ENCODE data around the gene USE1. TPM values are rescaled to one million over a fixed set of nuclear protein-coding genes. Genes with fewer than 3 reads are reported as not detected.
A peak's percentile ranks its signal among the peaks of the same experiment; 100 is the strongest.

Gene USE1
- total RNA-seq, 1 experiment from 2014 or later, result 11.8 TPM

DNA sequence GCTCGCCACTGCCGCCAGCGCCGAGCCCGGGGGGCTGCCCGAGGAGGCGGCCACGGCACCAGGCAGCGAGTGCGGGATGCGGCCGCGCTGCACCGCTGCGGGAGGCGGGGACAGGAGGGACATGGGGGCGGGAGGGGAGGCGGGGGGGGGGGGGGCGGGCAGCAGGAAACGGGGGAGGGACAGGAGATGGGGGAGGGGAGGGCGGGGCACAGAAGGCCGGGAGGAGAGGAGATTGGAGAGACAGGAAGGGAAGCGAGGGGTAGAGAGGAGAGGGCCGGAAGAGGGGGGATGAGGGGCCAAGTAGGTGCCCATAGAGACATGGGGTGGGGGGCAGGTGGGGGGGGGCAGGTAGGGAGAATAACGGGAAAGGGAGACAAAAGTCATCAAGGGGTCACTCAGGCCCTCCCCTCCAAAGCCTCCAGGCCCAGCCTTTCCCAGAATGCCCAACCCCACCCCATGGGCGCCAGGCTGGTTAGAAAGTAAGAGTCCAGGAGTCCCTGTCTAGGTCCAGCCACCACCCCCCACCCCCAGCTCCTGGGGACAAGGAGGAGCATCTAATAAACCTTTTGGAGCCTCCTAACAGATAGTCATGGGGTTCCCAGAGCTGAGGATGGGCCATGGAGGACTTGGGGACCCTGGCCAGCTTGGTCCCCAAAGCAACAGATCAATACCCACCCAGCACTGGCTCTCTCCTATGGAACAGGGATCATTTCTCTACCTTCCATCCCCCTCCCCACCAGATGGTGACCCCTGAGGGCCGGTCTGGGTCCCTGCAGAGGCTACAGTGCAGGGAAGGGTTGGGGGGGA is 21.0 kb downstream of the USE1 start:
- intact Hi-C loops (cut with micrococcal nuclease; ENCODE audit: unreplicated experiment), result no loop called here
- Mint-ChIP-seq H3K4me3 (ENCODE audit: low read depth, unreplicated experiment) (peak overlapping the region; percentile 63), H3K27ac (ENCODE audit: unreplicated experiment) (no peak overlapping the region), H3K27me3 (ENCODE audit: unreplicated experiment) (no peaks in the 10 kb centered on the region), H3K9me3 (ENCODE audit: low read depth, unreplicated experiment) (no peaks in the 10 kb centered on the region), H3K4me1 (ENCODE audit: low read depth, unreplicated experiment) (peaks cover 8% of the 10 kb centered on the region), H3K36me3 (ENCODE audit: insufficient read depth, unreplicated experiment) (peaks cover 41% of the 10 kb centered on the region)
- CTCF ChIA-PET, result no interaction called here
- BruUV-seq (replicated peaks), result no TSS peak
- DNase-seq, result no peak
- TF ChIP-seq, protein P1, sequence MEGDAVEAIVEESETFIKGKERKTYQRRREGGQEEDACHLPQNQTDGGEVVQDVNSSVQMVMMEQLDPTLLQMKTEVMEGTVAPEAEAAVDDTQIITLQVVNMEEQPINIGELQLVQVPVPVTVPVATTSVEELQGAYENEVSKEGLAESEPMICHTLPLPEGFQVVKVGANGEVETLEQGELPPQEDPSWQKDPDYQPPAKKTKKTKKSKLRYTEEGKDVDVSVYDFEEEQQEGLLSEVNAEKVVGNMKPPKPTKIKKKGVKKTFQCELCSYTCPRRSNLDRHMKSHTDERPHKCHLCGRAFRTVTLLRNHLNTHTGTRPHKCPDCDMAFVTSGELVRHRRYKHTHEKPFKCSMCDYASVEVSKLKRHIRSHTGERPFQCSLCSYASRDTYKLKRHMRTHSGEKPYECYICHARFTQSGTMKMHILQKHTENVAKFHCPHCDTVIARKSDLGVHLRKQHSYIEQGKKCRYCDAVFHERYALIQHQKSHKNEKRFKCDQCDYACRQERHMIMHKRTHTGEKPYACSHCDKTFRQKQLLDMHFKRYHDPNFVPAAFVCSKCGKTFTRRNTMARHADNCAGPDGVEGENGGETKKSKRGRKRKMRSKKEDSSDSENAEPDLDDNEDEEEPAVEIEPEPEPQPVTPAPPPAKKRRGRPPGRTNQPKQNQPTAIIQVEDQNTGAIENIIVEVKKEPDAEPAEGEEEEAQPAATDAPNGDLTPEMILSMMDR (IDR thresholded peaks at IDR 0.05; ENCODE audit: unreplicated experiment), result no peak

GRCh38 chr19:17236811-17237543 is 21.8 kb downstream of the USE1 start:
- H3K27me3 Mint-ChIP-seq (ENCODE audit: unreplicated experiment), result no peaks in the 10 kb centered on the region
- TF ChIP-seq, protein P1 (IDR thresholded peaks at IDR 0.05; ENCODE audit: unreplicated experiment), result no peak
- intact Hi-C loops (cut with micrococcal nuclease; ENCODE audit: unreplicated experiment), result no loop called here
- H3K36me3 Mint-ChIP-seq (ENCODE audit: insufficient read depth, unreplicated experiment), result peaks cover 33% of the 10 kb centered on the region
- no peak overlapping the region for H3K27ac Mint-ChIP-seq (ENCODE audit: unreplicated experiment)
- peaks cover 8% of the 10 kb centered on the region for H3K4me1 Mint-ChIP-seq (ENCODE audit: low read depth, unreplicated experiment)
- no peaks in the 10 kb centered on the region for H3K9me3 Mint-ChIP-seq (ENCODE audit: low read depth, unreplicated experiment)
- no TSS peak for BruUV-seq (replicated peaks)
- DNase-seq, result no peak
- no peak overlapping the region for H3K4me3 Mint-ChIP-seq (ENCODE audit: low read depth, unreplicated experiment)
- CTCF ChIA-PET, result no interaction called here

DNA sequence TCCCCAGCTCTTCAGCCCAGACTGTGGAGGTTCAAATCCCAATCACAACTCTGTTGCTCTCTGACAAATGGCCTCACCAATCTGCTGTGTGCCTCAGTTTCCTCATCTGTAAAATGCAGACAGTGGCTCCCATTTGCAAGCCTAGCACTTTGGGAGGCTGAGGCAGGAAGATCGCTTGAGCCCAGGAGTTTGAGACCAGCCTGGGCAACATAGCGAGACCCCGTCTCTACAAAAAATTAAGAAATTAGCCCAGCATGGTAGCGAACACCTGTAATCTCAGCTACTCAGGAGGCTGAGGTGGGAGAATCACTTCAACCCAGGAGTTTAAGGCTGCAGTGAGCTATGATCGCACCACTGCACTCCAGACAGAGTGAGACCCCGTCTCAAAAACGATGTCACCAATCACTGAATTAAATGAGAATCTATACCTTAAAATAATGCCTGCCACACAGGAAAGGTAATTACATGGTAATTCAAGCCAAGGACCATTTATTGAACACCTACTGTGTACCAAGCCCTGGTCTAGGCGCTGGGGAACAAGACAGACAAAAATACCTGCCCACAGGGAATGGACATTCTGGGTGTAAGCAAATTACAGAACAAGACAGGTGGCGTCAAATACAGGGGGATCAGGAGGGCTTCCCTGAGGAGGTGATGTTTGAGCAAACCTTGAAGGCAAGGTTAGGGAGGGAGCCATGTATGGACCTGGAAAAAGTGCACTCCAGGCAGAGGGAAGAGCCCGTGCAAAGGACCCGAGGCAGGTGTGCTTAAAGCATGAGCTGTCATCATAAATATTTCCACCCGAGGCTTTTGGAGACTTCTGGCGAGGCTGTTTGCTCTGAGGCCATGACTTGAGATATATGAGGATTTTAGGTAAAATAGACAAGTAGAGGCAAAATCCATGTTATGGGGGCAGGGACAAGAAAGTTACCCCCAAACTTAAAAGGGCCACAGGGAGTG is 22.9 kb downstream of the USE1 start:
- no peak overlapping the region for H3K4me3 Mint-ChIP-seq (ENCODE audit: low read depth, unreplicated experiment)
- TF ChIP-seq, protein P1 (IDR thresholded peaks at IDR 0.05; ENCODE audit: unreplicated experiment), result no peak
- H3K9me3 Mint-ChIP-seq (ENCODE audit: low read depth, unreplicated experiment), result no peaks in the 10 kb centered on the region
- no TSS peak for BruUV-seq (replicated peaks)
- H3K4me1 Mint-ChIP-seq (ENCODE audit: low read depth, unreplicated experiment), result peaks cover 13% of the 10 kb centered on the region
- DNase-seq, result no peak
- CTCF ChIA-PET, result no interaction called here
- H3K36me3 Mint-ChIP-seq (ENCODE audit: insufficient read depth, unreplicated experiment), result peaks cover 33% of the 10 kb centered on the region
- no peaks in the 10 kb centered on the region for H3K27me3 Mint-ChIP-seq (ENCODE audit: unreplicated experiment)
- intact Hi-C loops (cut with micrococcal nuclease; ENCODE audit: unreplicated experiment), result no loop called here
- H3K27ac Mint-ChIP-seq (ENCODE audit: unreplicated experiment), result no peak overlapping the region

DNA sequence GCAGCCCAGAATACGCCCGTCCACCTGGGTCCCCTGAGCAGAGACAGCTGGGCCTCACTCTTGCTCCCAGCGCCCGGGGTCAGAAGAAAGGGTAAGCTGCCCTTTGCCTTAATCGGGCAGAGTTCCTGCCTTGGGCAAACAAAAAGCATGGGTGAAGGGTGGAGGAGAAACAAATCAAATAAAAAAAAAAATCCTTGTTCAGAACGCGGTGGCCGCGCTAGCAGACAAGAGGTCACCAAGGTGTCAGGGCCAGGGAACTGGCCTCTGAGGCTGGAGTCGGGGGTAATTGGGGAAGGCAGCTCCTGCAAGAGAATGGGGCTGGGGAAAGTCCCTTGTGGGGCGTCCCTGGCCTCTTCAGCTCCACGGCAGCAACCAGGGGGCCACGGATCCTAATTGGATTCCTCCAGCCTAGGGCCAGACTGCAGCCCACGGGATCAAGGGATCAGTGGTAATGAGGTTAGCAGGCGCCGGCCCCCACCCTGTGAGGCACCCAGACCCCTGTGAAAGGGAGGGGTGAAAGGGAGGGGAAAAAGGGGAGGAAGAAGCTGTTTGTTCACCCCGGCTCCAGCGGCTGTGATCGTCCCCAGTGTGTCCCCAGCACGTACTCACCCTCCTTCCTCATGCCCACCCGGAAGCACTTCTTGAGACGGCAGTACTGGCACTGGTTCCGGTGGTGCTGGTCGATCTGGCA is 25.1 kb downstream of the USE1 start:
- TF ChIP-seq, protein P1 (IDR thresholded peaks at IDR 0.05; ENCODE audit: unreplicated experiment), result no peak
- Mint-ChIP-seq H3K9me3 (ENCODE audit: low read depth, unreplicated experiment) (no peaks in the 10 kb centered on the region), H3K36me3 (ENCODE audit: insufficient read depth, unreplicated experiment) (peaks cover 40% of the 10 kb centered on the region), H3K4me1 (ENCODE audit: low read depth, unreplicated experiment) (peaks cover 15% of the 10 kb centered on the region), H3K4me3 (ENCODE audit: low read depth, unreplicated experiment) (no peak overlapping the region), H3K27me3 (ENCODE audit: unreplicated experiment) (no peaks in the 10 kb centered on the region), H3K27ac (ENCODE audit: unreplicated experiment) (no peak overlapping the region)
- intact Hi-C loops (cut with micrococcal nuclease; ENCODE audit: unreplicated experiment), result no loop called here
- CTCF ChIA-PET, result no interaction called here
- DNase-seq, result no peak
- BruUV-seq (replicated peaks), result no TSS peak
